PC-3 (cell line): ENCODE results near the gene KCND3. TPM values are rescaled to one million over a fixed set of nuclear protein-coding genes. Genes with fewer than 3 reads are reported as not detected.

Source experiments
- ATAC-seq: fragments of 200-7000 bp; cut with Tn5 transposase; 2 replicates; pipeline ENCODE4 v1.9.1; 2020; ENCODE audit warnings: mild to moderate bottlenecking, moderate library complexity
- BruUV-seq: library from RNA; stranded (reverse); fragments of 400-500 nt; replicated peaks from 2 replicates; lab custom pipeline; 2021; lab: Mats Ljungman, UMichigan
- CTCF ChIA-PET: fragments of 300-600 bp; sonication (Branson Sonifier 250); formaldehyde crosslinking; loops from one replicate; lab custom pipeline; 2022; ENCODE audit warnings: antibody characterized with exemption; lab: Charles Lee
- POLR2A ChIA-PET: fragments of 300-600 bp; sonication (Branson Sonifier 250); formaldehyde crosslinking; loops from one replicate; lab custom pipeline; 2022; ENCODE audit warnings: antibody characterized with exemption; ENCODE audit not compliant: unreplicated experiment; lab: Charles Lee
- DNase-seq: peaks from one replicate; pipeline ENCODE4 v3.0.0-alpha.2; 2015
- H2AFZ ChIP-seq: fragments of 300-600 bp; sonication (generic); 2 replicates; pipeline ENCODE4 v1.6.0; 2016; ENCODE audit warnings: antibody characterized with exemption, low read length
- H3F3A ChIP-seq: fragments of 300-600 bp; sonication (generic); one replicate; pipeline ENCODE4 v1.6.0; 2017; ENCODE audit warnings: antibody characterized with exemption, low read length, control low read depth, mild to moderate bottlenecking; ENCODE audit not compliant: unreplicated experiment
- H3K27ac ChIP-seq: fragments of 300-600 bp; sonication (generic); 2 replicates; pipeline ENCODE4 v1.5.1; 2016; ENCODE audit warnings: mild to moderate bottlenecking, low read length
- H3K27me3 ChIP-seq: fragments of 300-600 bp; sonication (generic); 2 replicates; pipeline ENCODE4 v1.6.1; 2016; ENCODE audit warnings: low read length, mixed read lengths
- H3K36me3 ChIP-seq: fragments of 300-600 bp; sonication (generic); 2 replicates; pipeline ENCODE4 v1.6.1; 2016; ENCODE audit warnings: low read depth, mixed run types, low read length, mixed read lengths
- H3K4me1 ChIP-seq: fragments of 300-600 bp; sonication (generic); 2 replicates; pipeline ENCODE4 v1.5.1; 2016; ENCODE audit warnings: low read length; ENCODE audit not compliant: insufficient read depth
- H3K4me2 ChIP-seq: fragments of 300-600 bp; sonication (generic); 2 replicates; pipeline ENCODE4 v1.6.0; 2016; ENCODE audit warnings: low read length
- H3K4me3 ChIP-seq: fragments of 300-600 bp; sonication (generic); 2 replicates; pipeline ENCODE4 v1.5.1; 2016; ENCODE audit warnings: mild to moderate bottlenecking, low read length, mixed read lengths
- H3K79me2 ChIP-seq: fragments of 300-600 bp; sonication (generic); 2 replicates; pipeline ENCODE4 v1.6.1; 2017; ENCODE audit warnings: low read length, mixed read lengths
- H3K9ac ChIP-seq: fragments of 300-600 bp; sonication (generic); 2 replicates; pipeline ENCODE4 v1.6.0; 2016; ENCODE audit warnings: mild to moderate bottlenecking, low read length
- H3K9me2 ChIP-seq: fragments of 300-600 bp; sonication (generic); replicated peaks from 2 replicates; pipeline ENCODE4 v1.6.1; 2016; ENCODE audit warnings: mixed run types, low read length, mixed read lengths
- H3K9me3 ChIP-seq: fragments of 300-600 bp; sonication (generic); 2 replicates; pipeline ENCODE4 v1.6.1; 2016; ENCODE audit warnings: low read length, mixed read lengths
- H4K20me1 ChIP-seq: fragments of 300-600 bp; sonication (generic); 2 replicates; pipeline ENCODE4 v1.6.1; 2016; ENCODE audit warnings: low read length, mixed read lengths
- CTCF ChIP-seq: fragments of 300-600 bp; sonication (generic); conservative IDR thresholded peaks from 2 replicates; pipeline ENCODE4 v1.5.1; 2017; ENCODE audit warnings: antibody characterized with exemption, low read depth, mild to moderate bottlenecking, low read length
- EZH2 ChIP-seq: fragments of 300-600 bp; sonication (generic); IDR thresholded peaks from one replicate; pipeline ENCODE4 v1.6.1; 2017; ENCODE audit warnings: antibody characterized with exemption, mild to moderate bottlenecking, low read length; ENCODE audit not compliant: unreplicated experiment
- EZH2phosphoT487 ChIP-seq: fragments of 300-600 bp; sonication (generic); IDR thresholded peaks from 2 replicates; pipeline ENCODE4 v1.6.1; 2018; ENCODE audit warnings: mild to moderate bottlenecking, antibody characterized with exemption, low read length, borderline replicate concordance
- intact Hi-C: fragments of 100-400 bp; cut with micrococcal nuclease; formaldehyde crosslinking; loops from 2 replicates; pipeline ENCODE4 v1.9.0; 2023
- total RNA-seq: library from RNA; depleted of rRNA; stranded (reverse); fragments of >200 nt; gene quantifications from 2 replicates; pipeline ENCODE4 v1.2.3, GENCODE V29; 2014

KCND3 gene
- total RNA-seq, 1 experiment from 2014 or later = not detected

GRCh38 chr1:111903871-111904449 lies 85.5 kb downstream of the KCND3 start:
- Histone ChIP-seq H4K20me1 (no peaks in the 10 kb centered on the region), H3K27ac (no peak overlapping the region), H3F3A (no peaks in the 10 kb centered on the region), H3K9ac (no peak overlapping the region), H3K9me3 (no peaks in the 10 kb centered on the region), H3K36me3 (no peaks in the 10 kb centered on the region), H3K4me2 (no peak overlapping the region), H3K9me2 (no peaks in the 10 kb centered on the region), H3K79me2 (no peaks in the 10 kb centered on the region), H3K4me1 (no peaks in the 10 kb centered on the region), H3K4me3 (no peak overlapping the region), H3K27me3 (peaks cover 41% of the 10 kb centered on the region), H2AFZ (no peak overlapping the region)
- ATAC-seq = no peak
- DNase-seq = no peak
- CTCF ChIA-PET = no interaction called here
- POLR2A ChIA-PET = no interaction called here
- no TSS peak for BruUV-seq
- intact Hi-C loops = no loop called here
- TF ChIP-seq EZH2phosphoT487 (no peak), EZH2 (no peak), CTCF (no peak)

GRCh38 chr1:111903148-111903870 lies 86.2 kb downstream of the KCND3 start:
- peaks cover 46% of the 10 kb centered on the region for H3K27me3 ChIP-seq
- no peak for DNase-seq
- H3K36me3 ChIP-seq = no peaks in the 10 kb centered on the region
- H3K9me3 ChIP-seq = no peaks in the 10 kb centered on the region
- H3K79me2 ChIP-seq = no peaks in the 10 kb centered on the region
- intact Hi-C loops = no loop called here
- H3K4me2 ChIP-seq = no peak overlapping the region
- CTCF ChIA-PET = no interaction called here
- no peaks in the 10 kb centered on the region for H3F3A ChIP-seq
- no peak for ATAC-seq
- H2AFZ ChIP-seq = no peak overlapping the region
- POLR2A ChIA-PET = no interaction called here
- no peak overlapping the region for H3K4me3 ChIP-seq
- no peaks in the 10 kb centered on the region for H3K9me2 ChIP-seq
- no peak overlapping the region for H3K27ac ChIP-seq
- no peak overlapping the region for H3K9ac ChIP-seq
- H3K4me1 ChIP-seq = no peaks in the 10 kb centered on the region
- BruUV-seq = no TSS peak
- TF ChIP-seq EZH2 (no peak), EZH2phosphoT487 (no peak), CTCF (no peak)
- no peaks in the 10 kb centered on the region for H4K20me1 ChIP-seq

GRCh38 chr1:111895469-111895868 lies 94.0 kb downstream of the KCND3 start:
- no peaks in the 10 kb centered on the region for H4K20me1 ChIP-seq
- TF ChIP-seq CTCF (no peak), EZH2phosphoT487 (no peak), EZH2 (no peak)
- no peaks in the 10 kb centered on the region for H3K79me2 ChIP-seq
- ATAC-seq (no peak), DNase-seq (no peak)
- H3K9me3 ChIP-seq = no peaks in the 10 kb centered on the region
- intact Hi-C loops = no loop called here
- BruUV-seq = no TSS peak
- no peak overlapping the region for H3K4me2 ChIP-seq
- H3K36me3 ChIP-seq = no peaks in the 10 kb centered on the region
- POLR2A ChIA-PET = no interaction called here
- H3K27ac ChIP-seq = no peak overlapping the region
- no peak overlapping the region for H2AFZ ChIP-seq
- no peaks in the 10 kb centered on the region for H3F3A ChIP-seq
- H3K9me2 ChIP-seq = no peaks in the 10 kb centered on the region
- peaks cover 57% of the 10 kb centered on the region for H3K27me3 ChIP-seq
- H3K9ac ChIP-seq = no peak overlapping the region
- CTCF ChIA-PET = no interaction called here
- no peaks in the 10 kb centered on the region for H3K4me1 ChIP-seq
- no peak overlapping the region for H3K4me3 ChIP-seq
